SJSA1 (cell line): ENCODE results near the gene TSSK2. TPM values are rescaled to one million over a fixed set of nuclear protein-coding genes. Genes with fewer than 3 reads are reported as not detected.

ENCODE experiments used
- DNase-seq, 2 experiments: peaks; one replicate each; pipeline ENCODE4 v3.0.0-alpha.2; 2015 to 2020; ENCODE audit warnings: low spot score in 2 of 2, low read depth in 1 of 2
- H3K27ac ChIP-seq: fragments of 250-450 bp; sonication (Bioruptor Pico); 2 replicates; pipeline ENCODE4 v1.5.1; 2020; ENCODE audit warnings: mild to moderate bottlenecking, moderate library complexity
- H3K27me3 ChIP-seq: fragments of 250-450 bp; sonication (Bioruptor Pico); replicated peaks from 2 replicates; pipeline ENCODE4 v1.5.1; 2020; ENCODE audit warnings: mild to moderate bottlenecking, moderate library complexity
- H3K36me3 ChIP-seq: fragments of 250-450 bp; sonication (Bioruptor Pico); 2 replicates; pipeline ENCODE4 v1.5.1; 2020; ENCODE audit warnings: mild to moderate bottlenecking
- H3K4me1 ChIP-seq: fragments of 250-450 bp; sonication (Bioruptor Pico); replicated peaks from 2 replicates; pipeline ENCODE4 v1.6.1; 2021; ENCODE audit warnings: mild to moderate bottlenecking
- H3K4me3 ChIP-seq: fragments of 250-450 bp; sonication (Bioruptor Pico); 2 replicates; pipeline ENCODE4 v1.5.1; 2020; ENCODE audit warnings: mild to moderate bottlenecking
- H3K9me3 ChIP-seq: fragments of 250-450 bp; sonication (Bioruptor Pico); replicated peaks from 2 replicates; pipeline ENCODE4 v1.5.1; 2020; ENCODE audit warnings: mild to moderate bottlenecking
- total RNA-seq: library from RNA; depleted of rRNA; stranded (reverse); fragments of >200 nt; shearing (Covaris generic); gene quantifications from 2 replicates; pipeline ENCODE4 v1.2.3, GENCODE V29; 2014

TSSK2 gene
- total RNA-seq, 1 experiment from 2014 or later, result not detected

DNA sequence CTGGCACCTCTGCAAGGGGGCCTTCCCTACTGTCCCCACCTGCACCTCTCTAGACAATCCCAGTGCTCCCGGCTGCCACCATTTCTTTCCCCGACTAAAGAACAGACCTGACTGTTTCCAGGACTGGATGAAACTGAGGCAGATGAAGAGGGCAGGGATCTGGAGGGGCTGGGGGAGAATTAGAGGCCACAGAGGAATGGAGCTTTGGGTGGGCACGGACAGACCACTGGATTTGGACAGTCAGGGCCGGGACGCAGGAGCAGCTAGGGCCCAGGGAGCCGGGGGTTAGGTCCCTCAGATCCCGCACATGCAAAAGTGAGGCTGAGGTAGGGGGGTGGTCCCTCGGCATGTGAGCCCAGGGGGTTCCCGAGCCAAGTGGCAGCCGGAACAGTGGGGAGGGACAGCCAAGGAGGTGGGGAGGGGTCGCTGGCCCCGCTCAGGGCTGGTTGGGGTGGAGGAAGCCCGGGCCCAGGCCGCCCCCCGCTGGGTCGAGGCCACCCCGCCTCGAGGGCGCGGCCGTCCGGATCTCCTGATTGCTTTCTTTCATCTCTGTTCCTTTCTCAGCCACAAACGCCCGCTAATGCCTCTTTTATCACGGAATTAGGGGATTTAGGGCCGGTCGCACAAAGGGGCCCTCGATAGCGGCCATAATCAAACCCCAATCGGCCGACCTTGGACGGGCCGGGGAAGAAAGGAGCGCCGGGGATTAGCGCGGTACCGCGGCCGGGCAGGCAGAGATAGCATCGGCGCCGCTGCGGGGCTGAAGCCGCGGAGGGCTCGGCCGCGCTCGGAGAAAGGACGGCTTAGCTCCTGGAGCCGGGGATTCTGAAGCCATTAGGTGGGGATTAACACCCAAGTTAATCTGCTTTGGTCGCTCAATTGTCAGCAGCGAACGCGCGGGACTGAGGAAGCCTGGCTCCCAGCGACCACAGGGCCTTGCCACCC lies 38.2 kb downstream of the TSSK2 start:
- H3K9me3 ChIP-seq, result peaks cover 3% of the 10 kb centered on the region
- no peak for DNase-seq
- H3K27ac ChIP-seq, result no peak overlapping the region
- H3K36me3 ChIP-seq, result peaks cover 21% of the 10 kb centered on the region
- no peak overlapping the region for H3K4me3 ChIP-seq
- peaks cover 33% of the 10 kb centered on the region for H3K27me3 ChIP-seq
- H3K4me1 ChIP-seq, result peaks cover 30% of the 10 kb centered on the region

DNA sequence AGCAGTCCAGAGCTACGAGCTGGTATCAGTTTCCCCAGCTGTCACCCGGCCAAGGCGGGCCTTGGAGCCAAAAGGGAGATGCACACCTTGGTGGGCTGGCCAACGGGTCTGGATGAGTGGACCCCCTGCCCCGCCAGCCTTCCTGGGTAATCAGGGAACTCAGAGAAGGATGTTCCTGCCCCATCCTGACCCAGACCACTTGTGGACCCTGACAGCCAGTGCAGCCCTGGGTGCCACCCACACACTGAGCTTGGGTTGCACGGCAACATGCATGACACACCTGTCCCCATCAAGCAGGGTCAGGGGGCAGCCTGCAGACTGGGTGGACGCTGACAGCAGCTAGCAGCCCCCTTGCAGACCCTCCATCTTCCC lies 38.8 kb downstream of the TSSK2 start:
- Histone ChIP-seq H3K9me3 (no peaks in the 10 kb centered on the region), H3K4me3 (no peak overlapping the region)
- DNase-seq, result no peak

DNA sequence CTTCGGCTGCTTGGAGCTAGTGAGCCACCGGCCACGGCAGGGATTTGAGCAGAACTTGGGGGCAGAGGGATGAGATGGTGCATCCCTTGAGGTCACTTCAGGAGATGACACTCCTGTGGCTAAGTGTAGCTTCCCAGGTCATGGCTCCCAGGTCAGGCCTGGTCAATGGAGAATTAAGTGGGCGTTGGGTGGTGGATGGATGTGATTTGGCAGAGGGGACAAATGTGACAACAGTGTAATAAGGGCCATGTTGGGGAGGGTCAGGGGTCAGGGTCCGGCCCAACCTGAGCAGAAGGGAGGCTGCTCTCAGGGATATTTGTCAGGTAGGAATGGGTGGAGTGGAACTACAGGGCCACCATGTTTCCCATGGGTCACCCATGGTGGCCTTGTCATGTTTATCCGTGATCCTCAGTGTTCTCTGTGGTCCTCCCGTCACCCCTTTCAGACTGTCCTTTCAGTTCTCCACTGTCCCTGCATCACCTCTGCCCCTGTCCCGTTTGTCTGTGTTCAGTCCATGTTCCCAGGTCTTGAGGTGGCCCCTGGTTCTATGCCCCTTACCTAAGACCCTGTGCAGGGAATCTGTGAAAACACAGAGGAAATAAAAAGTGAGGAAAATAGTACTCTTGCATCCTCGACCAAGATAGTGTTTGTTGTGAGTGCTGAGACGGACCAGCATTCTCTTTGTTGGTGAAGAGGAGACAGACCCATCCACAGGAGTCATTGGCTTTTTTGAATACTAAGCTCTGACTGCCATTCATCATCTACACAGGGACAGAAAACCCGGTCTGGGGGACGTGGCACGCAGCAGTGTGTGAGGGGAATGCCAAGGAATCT lies 41.3 kb downstream of the TSSK2 start:
- no peak for DNase-seq
- peaks cover 50% of the 10 kb centered on the region for H3K36me3 ChIP-seq
- peak overlapping the region; percentile 74 for H3K27ac ChIP-seq
- peaks cover 47% of the 10 kb centered on the region for H3K4me1 ChIP-seq
- H3K27me3 ChIP-seq, result peaks cover 27% of the 10 kb centered on the region
- peak overlapping the region; percentile 96 for H3K4me3 ChIP-seq
- no peaks in the 10 kb centered on the region for H3K9me3 ChIP-seq

More for the DNA sequence above, 38.8 kb downstream of the TSSK2 start:
- Histone ChIP-seq H3K27ac (no peak overlapping the region), H3K36me3 (peaks cover 25% of the 10 kb centered on the region), H3K4me1 (peaks cover 36% of the 10 kb centered on the region), H3K27me3 (peaks cover 33% of the 10 kb centered on the region)

DNA sequence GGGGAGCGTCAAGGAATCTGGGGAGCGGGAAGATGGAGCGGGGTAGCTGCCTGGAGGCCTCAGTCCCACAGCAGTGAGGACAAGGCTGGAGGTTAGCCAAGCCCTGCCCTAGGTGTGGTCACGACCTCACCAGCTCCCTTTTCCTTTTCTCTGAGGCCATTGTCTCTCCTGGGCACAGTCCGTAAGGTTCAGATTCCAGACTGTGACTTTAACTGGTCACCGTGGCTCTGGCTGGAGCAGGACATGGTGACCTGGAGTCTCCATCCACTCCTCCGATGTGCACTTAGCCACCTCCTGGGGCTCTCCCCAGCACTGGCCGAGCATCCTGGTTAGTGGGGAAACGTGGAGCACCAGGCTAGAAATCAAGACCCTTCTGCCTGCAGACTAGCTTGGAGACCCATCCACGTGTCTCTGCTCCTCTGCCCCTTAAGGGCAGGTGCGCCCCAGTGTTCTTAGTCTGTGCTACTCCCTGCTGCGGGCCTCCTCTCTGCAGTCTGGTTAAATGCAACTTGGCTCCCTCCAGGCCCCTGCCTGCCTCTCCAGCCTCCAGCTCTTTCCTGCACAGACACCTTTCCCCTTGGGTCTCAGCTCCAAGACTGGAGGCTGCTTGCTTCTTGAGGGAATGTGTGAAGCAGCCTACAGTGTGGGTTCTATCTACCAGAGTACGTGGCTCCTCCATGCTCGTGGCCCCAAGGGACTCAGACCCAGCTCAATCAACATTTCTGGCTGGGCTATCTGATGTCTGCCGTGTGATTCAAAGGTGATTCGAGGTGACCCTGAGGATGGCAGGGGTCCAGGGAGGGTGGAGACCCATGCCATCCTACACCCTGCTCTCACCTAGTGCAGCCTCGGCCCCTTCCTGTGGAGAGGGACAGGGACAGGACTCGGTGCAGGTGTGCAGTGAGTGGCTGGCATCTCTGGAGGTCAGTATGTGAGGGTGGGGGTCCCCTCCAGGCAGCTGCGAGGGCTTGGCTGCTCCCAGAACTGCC lies 42.2 kb downstream of the TSSK2 start:
- Histone ChIP-seq H3K4me3 (peak overlapping the region; percentile 96; the same call in 1 of the 2 replicates), H3K27ac (no peak overlapping the region), H3K27me3 (peaks cover 18% of the 10 kb centered on the region), H3K36me3 (peaks cover 59% of the 10 kb centered on the region), H3K9me3 (peaks cover 7% of the 10 kb centered on the region; the same call in 1 of the 2 replicates), H3K4me1 (peaks cover 56% of the 10 kb centered on the region)
- no peak for DNase-seq

DNA sequence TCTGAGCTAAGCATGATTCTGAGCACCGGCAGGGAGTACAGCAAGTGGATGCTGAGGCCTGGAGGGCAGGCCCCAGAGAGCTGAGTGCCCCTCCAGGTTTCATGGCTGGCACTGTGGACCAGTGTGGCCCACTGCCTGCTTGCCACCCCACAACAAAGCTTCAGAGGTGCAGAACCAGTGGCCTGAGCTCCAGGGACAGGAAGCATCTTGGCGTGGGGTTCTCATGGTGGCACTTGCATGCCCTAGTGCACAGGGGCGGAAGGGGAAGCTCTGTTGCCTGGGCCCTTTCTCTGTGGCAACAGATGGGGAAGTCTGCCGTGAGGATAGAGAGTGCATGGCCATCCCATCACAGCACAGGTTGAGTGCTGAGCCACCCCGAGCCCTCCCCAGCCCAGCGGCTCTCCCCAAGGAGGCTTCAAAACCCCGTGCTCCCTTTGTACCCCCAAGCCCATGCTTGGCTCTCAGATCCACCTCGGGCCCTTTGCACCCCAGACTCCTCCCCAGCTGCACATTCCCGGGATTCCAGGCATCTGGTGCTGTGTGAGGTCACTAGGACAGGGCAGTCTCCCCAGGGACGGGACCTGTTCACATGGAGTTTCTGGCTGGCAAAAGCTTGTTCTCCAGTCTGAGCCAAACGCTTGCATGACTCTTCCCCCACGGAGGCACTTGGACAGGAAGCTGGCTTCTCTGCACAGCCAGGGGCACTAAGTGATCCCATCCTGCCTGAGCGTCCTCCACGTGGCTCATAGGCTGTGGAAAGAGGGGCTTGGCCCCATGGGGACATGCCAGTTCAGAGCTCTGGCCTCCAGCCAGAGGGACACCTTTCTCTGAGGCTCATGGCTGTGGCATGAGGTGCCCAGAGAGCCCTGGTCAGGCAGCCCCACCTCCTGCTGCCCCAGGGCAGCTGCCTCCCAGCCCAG lies 43.3 kb downstream of the TSSK2 start:
- peaks cover 63% of the 10 kb centered on the region for H3K4me1 ChIP-seq
- peak in 1 of 2 experiments; percentile 63 for DNase-seq

DNA sequence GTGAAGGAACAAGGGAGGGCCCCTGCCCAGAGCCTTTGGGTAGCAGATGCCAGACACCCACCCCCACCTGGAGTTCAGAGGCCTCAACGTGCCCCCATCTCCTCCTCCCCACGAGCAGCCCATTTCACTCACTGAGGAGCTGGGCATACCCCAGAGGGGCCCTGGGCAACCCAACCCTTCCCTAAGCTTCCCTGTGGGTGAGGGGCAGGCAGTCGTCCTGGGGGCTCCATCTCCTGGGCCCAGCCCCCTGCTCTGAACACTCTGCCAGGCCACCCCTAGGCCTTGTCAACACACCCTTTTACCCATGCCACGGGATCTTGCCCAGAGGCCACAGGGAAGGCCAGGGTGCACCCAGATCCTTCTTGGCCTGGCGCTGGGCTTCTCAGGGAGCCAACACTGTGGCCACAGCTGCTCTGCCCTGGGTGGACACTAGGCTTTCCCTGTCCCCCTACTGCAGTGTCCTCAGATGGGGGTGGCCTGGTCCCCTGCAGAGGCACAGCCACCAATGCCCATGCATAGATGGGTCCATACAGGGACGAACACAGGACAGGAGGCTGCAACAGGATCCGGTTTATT lies 44.0 kb downstream of the TSSK2 start:
- Histone ChIP-seq H3K4me3 (no peak overlapping the region), H3K9me3 (peaks cover 9% of the 10 kb centered on the region; the same call in 1 of the 2 replicates), H3K36me3 (peaks cover 61% of the 10 kb centered on the region), H3K4me1 (peaks cover 63% of the 10 kb centered on the region), H3K27me3 (no peaks in the 10 kb centered on the region), H3K27ac (no peak overlapping the region)
- no peak for DNase-seq

More for the DNA sequence above, 43.3 kb downstream of the TSSK2 start:
- Histone ChIP-seq H3K9me3 (peaks cover 9% of the 10 kb centered on the region; the same call in 1 of the 2 replicates), H3K27ac (no peak overlapping the region), H3K27me3 (peaks cover 7% of the 10 kb centered on the region), H3K36me3 (peaks cover 61% of the 10 kb centered on the region), H3K4me3 (no peak overlapping the region)

DNA sequence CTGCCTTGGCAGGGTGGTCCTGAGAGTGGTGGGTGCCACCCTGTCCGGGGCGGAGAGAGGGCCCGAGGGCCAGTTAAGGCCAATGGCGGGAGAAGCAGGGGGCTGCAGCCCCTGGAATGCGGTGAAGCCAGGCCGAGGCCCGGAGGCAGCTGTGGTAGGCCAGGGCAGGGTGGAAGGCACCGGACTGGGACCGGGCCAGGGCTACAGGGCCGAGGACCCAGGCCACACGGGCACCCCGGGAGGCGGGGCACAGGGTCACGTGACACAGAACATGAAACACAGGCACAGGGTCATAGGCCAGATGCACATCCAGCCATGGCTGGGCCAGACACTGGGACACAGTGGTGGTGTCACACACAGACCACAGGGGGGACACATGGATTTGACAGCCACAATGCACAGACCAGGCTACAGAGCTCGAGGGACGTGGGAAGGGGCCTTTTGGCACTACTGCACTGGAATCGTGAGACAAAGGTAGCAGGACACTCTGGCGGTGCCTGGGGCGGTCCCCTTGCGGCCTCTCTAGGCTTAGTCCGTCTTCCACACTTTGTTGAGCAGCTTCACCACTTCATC lies 44.6 kb downstream of the TSSK2 start:
- no peak for DNase-seq
- Histone ChIP-seq H3K4me3 (no peak overlapping the region), H3K36me3 (peaks cover 61% of the 10 kb centered on the region), H3K27me3 (no peaks in the 10 kb centered on the region), H3K4me1 (peaks cover 58% of the 10 kb centered on the region), H3K9me3 (peaks cover 9% of the 10 kb centered on the region; the same call in 1 of the 2 replicates), H3K27ac (no peak overlapping the region)

DNA sequence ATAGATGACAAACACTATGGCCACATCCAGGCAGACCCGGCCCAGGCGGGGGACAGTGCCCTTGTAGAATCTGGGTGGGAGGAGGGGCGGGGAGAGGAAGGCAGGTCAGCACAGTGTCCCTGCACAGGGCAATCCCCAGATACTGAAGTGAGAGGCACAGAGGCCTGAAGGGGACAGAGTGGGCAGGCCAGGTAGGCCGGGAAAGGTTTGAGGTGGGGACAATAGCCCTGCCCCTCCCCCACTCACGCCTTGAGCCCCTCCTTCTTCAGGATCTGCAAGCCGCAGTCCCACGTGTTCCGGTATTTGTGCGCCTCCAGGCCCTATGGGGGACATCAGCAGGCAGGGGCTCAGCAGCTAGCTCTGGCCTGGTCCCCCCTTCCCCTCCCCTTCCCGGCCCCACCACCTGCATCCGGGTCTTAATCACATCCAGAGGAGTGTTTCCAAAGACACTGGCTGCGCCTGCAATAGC lies 45.1 kb downstream of the TSSK2 start:
- no peak for DNase-seq
- no peak overlapping the region for H3K27ac ChIP-seq
- no peak overlapping the region for H3K4me3 ChIP-seq
- no peaks in the 10 kb centered on the region for H3K27me3 ChIP-seq
- peaks cover 61% of the 10 kb centered on the region for H3K36me3 ChIP-seq
- peaks cover 9% of the 10 kb centered on the region; the same call in 1 of the 2 replicates for H3K9me3 ChIP-seq
- H3K4me1 ChIP-seq, result peaks cover 53% of the 10 kb centered on the region

DNA sequence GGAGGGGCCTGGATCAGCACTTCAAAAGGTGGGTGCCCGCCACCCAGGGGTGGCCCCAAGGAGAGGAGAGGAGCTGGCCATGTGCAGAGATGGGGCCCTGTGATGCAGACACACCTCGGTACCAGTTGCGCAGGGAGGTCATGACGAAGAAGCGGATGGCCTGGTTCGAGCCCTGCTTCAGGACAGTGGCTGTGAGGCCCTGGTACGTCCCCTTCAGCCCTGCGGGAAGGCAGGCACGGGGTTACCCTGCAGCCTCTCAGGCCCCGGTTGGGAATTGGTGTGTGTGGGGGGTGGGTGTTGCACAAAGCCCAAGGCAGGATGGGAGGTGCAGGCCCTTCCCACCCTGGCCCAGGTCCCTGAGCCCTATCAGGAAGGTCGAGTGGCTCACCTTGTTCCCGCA lies 45.6 kb downstream of the TSSK2 start:
- peak overlapping the region; percentile 100 for H3K4me3 ChIP-seq
- H3K27ac ChIP-seq, result no peak overlapping the region
- H3K27me3 ChIP-seq, result no peaks in the 10 kb centered on the region
- H3K4me1 ChIP-seq, result peaks cover 51% of the 10 kb centered on the region
- H3K36me3 ChIP-seq, result peaks cover 56% of the 10 kb centered on the region
- no peak for DNase-seq
- peaks cover 9% of the 10 kb centered on the region; the same call in 1 of the 2 replicates for H3K9me3 ChIP-seq

DNA sequence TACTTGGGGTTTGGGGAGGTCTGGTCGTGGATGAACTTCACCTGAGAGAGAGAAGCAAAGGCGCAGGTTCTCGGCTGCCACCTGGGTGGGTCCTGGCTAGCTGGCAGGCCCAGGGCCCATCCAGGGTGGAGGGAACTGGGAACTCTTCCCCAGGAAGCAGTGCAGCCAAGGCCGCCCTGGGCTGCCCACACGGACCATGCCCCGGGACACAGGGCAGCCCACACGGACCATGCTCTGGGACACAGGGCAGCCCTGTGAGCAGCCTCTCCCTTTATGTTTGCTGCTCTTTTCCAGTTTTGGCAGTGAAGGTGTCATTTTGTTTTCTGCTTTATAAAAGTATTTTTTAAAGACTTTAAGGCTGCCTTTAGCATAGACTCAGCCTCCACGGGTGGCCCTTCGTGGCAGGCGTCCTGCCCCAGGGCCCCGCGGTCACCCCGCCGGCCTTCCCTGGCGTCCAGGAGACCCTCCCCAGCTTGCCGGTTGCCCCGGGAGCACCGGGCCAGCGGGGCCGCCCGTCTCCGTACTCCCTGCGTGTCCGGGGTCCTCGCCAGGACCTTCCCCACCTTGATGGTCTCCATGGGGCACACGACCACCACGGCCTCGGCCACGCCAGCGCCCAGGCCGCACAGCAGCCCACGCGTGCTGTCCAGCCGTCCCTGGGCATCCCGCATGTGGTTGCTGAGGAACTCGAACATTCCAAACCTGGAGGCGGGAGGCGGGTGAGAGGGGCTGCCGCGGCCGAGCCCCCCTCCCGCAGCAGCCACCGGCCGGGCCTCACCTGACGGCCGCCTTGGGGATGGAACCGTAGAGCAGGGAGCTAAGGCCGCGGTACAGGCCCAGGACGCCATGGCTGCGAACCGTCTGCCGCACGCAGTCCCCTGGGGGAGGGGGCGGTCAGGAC lies 46.3 kb downstream of the TSSK2 start:
- peaks cover 49% of the 10 kb centered on the region for H3K4me1 ChIP-seq
- no peak for DNase-seq
- peaks cover 54% of the 10 kb centered on the region for H3K36me3 ChIP-seq
- peak overlapping the region; percentile 100 for H3K4me3 ChIP-seq
- peaks cover 9% of the 10 kb centered on the region; the same call in 1 of the 2 replicates for H3K9me3 ChIP-seq
- H3K27ac ChIP-seq, result peak overlapping the region; percentile 91
- no peaks in the 10 kb centered on the region for H3K27me3 ChIP-seq
